A673 (cell line): ENCODE measurements around the gene TSEN2. TPM values are rescaled to one million over a fixed set of nuclear protein-coding genes. Genes with fewer than 3 reads are reported as not detected.

Experiments used
- BruUV-seq: library from RNA; stranded (reverse); fragments of 400-500 nt; replicated peaks from 2 replicates; lab custom pipeline; 2021; lab: Mats Ljungman, UMichigan
- CTCF ChIA-PET: fragments of 300-600 bp; sonication (Branson Sonifier 250); formaldehyde crosslinking; loops from one replicate; lab custom pipeline; 2022; ENCODE audit warnings: antibody characterized with exemption; lab: Charles Lee
- POLR2A ChIA-PET: fragments of 300-600 bp; sonication (Branson Sonifier 250); formaldehyde crosslinking; loops from one replicate; lab custom pipeline; 2022; ENCODE audit warnings: antibody characterized with exemption; ENCODE audit not compliant: low non-redundant PET; lab: Charles Lee
- DNase-seq: peaks from one replicate; pipeline ENCODE4 v3.0.0-alpha.2; 2015; ENCODE audit warnings: low spot score
- H3K27ac ChIP-seq: fragments of 200-600 bp; sonication (generic); 2 replicates; pipeline ENCODE4 v1.5.1; 2016; ENCODE audit warnings: mixed run types, low read depth, mild to moderate bottlenecking, mixed read lengths, antibody characterized with exemption, low read length; ENCODE audit not compliant: poor library complexity, severe bottlenecking
- H3K27me3 ChIP-seq: fragments of 200-600 bp; sonication (generic); replicated peaks from 2 replicates; pipeline ENCODE4 v1.6.1; 2017; ENCODE audit warnings: mixed run types, low read depth, mild to moderate bottlenecking, mixed read lengths, antibody characterized with exemption, low read length; ENCODE audit not compliant: insufficient read depth, poor library complexity
- H3K36me3 ChIP-seq: fragments of 200-600 bp; sonication (generic); 2 replicates; pipeline ENCODE4 v1.6.1; 2016; ENCODE audit warnings: mixed run types, mild to moderate bottlenecking, mixed read lengths, antibody characterized with exemption, low read length; ENCODE audit not compliant: insufficient read depth, poor library complexity, severe bottlenecking
- H3K4me1 ChIP-seq: fragments of 200-600 bp; sonication (generic); 2 replicates; pipeline ENCODE4 v1.6.1; 2017; ENCODE audit warnings: mixed run types, mild to moderate bottlenecking, mixed read lengths, antibody characterized with exemption, low read length; ENCODE audit not compliant: insufficient read depth, poor library complexity, severe bottlenecking
- H3K4me3 ChIP-seq: fragments of 200-600 bp; sonication (generic); 2 replicates; pipeline ENCODE4 v1.5.1; 2016; ENCODE audit warnings: low read depth, mixed run types, mild to moderate bottlenecking, mixed read lengths, low read length; ENCODE audit not compliant: poor library complexity, severe bottlenecking
- H3K9me3 ChIP-seq: fragments of 200-600 bp; sonication (generic); 2 replicates; pipeline ENCODE4 v1.6.1; 2016; ENCODE audit warnings: mixed run types, low read depth, mild to moderate bottlenecking, mixed read lengths, antibody characterized with exemption, low read length; ENCODE audit not compliant: poor library complexity, severe bottlenecking
- EZH2 ChIP-seq: fragments of 200-600 bp; sonication (generic); IDR thresholded peaks from 2 replicates; pipeline ENCODE4 v1.6.1; 2017; ENCODE audit warnings: borderline replicate concordance, low read depth, mild to moderate bottlenecking, mixed read lengths, antibody characterized with exemption, low read length; ENCODE audit not compliant: poor library complexity, severe bottlenecking
- intact Hi-C: fragments of 100-400 bp; cut with micrococcal nuclease; formaldehyde crosslinking; loops from one replicate; pipeline ENCODE4 v1.10.0; 2022; ENCODE audit not compliant: unreplicated experiment
- total RNA-seq: library from RNA; stranded (reverse); gene quantifications from 2 replicates; pipeline ENCODE4 v1.2.3, GENCODE V29; 2021
- TF ChIP-seq, protein P1 (sequence below): fragments of 300-800, 200-600 bp; sonication (generic); conservative IDR thresholded peaks from 2 replicates; pipeline ENCODE4 v1.5.1; 2017; ENCODE audit warnings: low read depth, mild to moderate bottlenecking, antibody characterized with exemption, low read length, moderate library complexity, mixed read lengths

Gene TSEN2
- total RNA-seq, 1 experiment from 2014 or later = 34.5 TPM

DNA sequence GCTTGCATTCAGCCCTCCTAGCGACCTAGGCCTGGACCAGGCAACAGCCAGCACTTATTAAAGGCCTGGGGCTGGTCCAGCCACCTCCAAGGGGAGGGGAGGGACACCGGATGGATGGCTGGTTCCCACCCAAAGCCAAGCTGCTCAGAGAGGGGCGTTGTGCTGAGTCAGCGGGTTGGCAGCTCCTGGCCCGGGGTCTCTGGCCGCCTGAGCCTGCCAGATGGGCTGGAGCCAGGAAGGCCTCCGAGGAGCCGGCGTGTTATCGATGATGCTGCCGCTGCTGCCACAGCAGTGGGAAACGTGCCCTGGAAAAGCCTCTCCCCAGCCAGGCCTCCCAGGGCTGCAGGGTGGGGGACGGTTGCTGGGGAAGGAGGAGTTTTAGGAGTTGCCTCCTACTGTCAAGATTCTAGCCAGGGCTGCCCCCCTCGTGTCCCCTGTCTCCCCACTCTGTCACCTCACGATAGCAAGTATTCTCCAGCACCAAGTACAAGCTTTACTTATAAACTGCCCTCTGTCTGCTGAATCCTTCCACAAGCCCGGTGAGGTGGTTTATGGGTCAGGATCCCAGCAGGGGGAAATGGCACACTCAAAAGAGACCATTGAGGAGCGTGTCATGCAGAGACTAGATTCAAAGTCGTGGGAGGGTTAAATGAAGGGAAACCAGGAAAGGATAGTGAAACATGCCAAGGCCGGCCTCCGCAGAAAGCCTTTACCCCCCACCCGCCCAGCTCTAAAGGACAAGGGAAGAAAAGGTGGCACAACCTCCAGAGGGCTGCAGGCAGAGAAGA is 43.2 kb upstream of the TSEN2 start:
- Histone ChIP-seq H3K4me3 (no peak overlapping the region), H3K36me3 (no peaks in the 10 kb centered on the region), H3K27me3 (peaks cover 11% of the 10 kb centered on the region), H3K4me1 (peaks cover 4% of the 10 kb centered on the region), H3K27ac (no peak overlapping the region), H3K9me3 (no peaks in the 10 kb centered on the region)
- DNase-seq = no peak
- ChIA-PET CTCF (no interaction called here), POLR2A (no interaction called here)
- TF ChIP-seq, protein P1, sequence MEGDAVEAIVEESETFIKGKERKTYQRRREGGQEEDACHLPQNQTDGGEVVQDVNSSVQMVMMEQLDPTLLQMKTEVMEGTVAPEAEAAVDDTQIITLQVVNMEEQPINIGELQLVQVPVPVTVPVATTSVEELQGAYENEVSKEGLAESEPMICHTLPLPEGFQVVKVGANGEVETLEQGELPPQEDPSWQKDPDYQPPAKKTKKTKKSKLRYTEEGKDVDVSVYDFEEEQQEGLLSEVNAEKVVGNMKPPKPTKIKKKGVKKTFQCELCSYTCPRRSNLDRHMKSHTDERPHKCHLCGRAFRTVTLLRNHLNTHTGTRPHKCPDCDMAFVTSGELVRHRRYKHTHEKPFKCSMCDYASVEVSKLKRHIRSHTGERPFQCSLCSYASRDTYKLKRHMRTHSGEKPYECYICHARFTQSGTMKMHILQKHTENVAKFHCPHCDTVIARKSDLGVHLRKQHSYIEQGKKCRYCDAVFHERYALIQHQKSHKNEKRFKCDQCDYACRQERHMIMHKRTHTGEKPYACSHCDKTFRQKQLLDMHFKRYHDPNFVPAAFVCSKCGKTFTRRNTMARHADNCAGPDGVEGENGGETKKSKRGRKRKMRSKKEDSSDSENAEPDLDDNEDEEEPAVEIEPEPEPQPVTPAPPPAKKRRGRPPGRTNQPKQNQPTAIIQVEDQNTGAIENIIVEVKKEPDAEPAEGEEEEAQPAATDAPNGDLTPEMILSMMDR = no peak
- no peak for TF ChIP-seq EZH2
- BruUV-seq = no TSS peak
- intact Hi-C loops = no loop called here

DNA sequence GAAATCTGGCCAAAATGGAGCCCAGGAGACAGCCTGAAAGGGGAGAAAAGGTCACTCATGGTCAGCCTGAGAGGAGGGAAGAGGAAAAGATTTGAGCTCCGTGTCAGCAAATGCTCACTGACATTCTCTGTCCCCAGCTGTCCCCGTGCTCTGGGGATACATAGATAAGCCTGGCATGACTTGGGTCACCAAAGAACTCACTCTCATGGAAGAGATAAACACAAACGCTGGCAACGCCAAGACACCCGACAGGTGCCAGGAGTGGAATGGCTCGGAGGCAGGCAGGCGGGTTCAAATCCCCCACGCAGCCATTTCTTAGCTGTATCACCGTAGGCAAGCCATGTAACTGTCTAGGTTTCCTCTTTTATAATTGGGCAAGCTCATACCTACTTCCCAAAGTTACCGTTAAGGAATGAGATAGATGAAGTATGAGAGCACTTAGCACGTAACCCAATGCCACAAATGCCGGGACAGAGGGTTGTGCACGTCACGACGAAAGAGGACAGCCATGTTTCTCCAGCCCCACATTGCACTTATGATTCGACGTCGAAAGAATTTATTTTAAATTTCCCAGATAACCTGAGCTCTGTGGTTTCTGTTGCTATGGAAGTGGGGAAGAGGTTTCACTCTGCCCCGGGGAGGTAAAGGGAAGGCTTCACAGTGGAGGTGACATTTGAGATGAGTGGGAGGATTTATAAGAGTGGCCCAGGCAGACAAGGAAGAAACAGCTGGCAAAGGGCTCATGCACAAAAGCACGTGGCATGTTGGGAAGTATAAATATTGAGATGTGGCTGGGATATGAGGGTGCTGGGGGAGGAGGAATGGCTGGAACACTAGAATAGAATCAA is 41.4 kb upstream of the TSEN2 start:
- no TSS peak for BruUV-seq
- ChIA-PET POLR2A (no interaction called here), CTCF (no interaction called here)
- Histone ChIP-seq H3K4me1 (peaks cover 4% of the 10 kb centered on the region), H3K36me3 (no peaks in the 10 kb centered on the region), H3K4me3 (no peak overlapping the region), H3K9me3 (no peaks in the 10 kb centered on the region), H3K27me3 (no peaks in the 10 kb centered on the region), H3K27ac (no peak overlapping the region)
- no peak for DNase-seq
- TF ChIP-seq, protein P1 = no peak
- intact Hi-C loops = no loop called here

DNA sequence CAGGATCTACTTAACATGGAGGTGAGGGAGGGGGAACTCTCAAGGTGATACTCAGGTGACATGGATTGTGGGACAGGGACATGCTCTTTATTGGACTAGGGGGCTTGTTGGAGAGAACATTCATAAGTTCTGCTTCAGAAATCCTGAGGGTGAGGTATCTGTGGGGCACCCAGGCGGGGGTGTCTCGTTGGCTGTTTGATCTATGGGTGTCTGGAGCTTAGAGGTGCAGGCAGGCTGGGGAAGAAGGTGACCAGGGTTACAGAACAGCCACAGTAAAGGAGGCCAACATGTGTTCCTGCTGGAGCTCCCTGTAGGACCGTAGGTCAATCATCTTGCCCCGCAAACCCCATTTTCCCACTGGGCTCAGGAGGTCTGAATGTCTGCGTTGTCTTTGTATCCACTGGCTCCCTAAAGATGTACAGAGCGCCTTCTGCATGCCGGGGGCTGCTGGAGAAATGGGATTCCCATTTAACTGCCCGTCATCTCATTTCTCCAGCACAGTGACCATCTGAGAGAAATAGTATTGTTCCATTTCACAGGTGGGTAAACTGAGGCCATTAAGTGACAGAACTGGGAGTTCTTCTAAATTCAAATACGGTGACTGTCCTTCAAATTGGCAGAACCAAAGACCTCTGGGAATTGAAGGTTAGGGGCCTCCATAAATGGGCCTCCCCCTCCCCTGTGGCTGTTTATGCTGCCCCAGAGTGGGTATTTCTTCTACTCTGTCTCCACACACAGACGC is 40.3 kb upstream of the TSEN2 start:
- no peaks in the 10 kb centered on the region for H3K9me3 ChIP-seq
- no peak for TF ChIP-seq EZH2
- TF ChIP-seq, protein P1 = no peak
- H3K36me3 ChIP-seq = no peaks in the 10 kb centered on the region
- H3K27ac ChIP-seq = no peak overlapping the region
- no peak for DNase-seq
- no TSS peak for BruUV-seq
- no peak overlapping the region for H3K4me3 ChIP-seq
- H3K4me1 ChIP-seq = peaks cover 4% of the 10 kb centered on the region
- intact Hi-C loops = no loop called here
- no peaks in the 10 kb centered on the region for H3K27me3 ChIP-seq
- ChIA-PET POLR2A (no interaction called here), CTCF (no interaction called here)
